Measurements from ENCODE around the gene PCSK1N.

The PCSK1N gene

GRCh38 chrX:48784726-48785125, 50.7 kb downstream of the PCSK1N start:
- in situ Hi-C loops (cut with HindIII; ENCODE audit: low pct_unique_long_range_greater_than_20kb, low sequenced_read_pairs), result no loop called here
- no peak for DNase-seq (ENCODE audit: low read depth in 1 of 2, low spot score in 1 of 2)
- no peak for TF ChIP-seq JUND (IDR thresholded peaks at IDR 0.05; ENCODE audit: low read depth)

DNA sequence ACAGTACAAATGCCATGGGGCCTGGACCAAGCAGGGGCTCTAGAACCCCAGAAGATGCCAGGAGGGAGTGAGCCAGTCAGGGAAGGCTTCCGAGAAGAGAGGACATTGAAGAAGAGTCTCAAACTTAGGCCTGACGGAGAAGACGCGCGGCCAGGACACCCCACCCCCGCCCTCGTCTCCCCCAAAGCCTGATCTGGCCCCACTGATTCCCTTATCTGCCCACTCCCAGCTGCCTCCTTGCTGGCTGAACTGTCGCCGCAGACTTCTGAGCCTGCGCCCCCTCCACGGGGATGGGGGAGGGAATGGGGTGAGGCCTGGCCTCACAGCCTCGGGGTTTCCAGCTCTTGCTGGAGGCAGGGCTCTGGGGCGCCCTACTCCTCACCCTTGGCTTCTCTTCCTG, 52.6 kb downstream of the PCSK1N start:
- DNase-seq (ENCODE audit: low read depth in 1 of 2, low spot score in 1 of 2), result no peak
- TF ChIP-seq JUND (IDR thresholded peaks at IDR 0.05; ENCODE audit: low read depth), result no peak
- in situ Hi-C loops (cut with HindIII; ENCODE audit: low pct_unique_long_range_greater_than_20kb, low sequenced_read_pairs), result no loop called here

- no peak for DNase-seq (ENCODE audit: low read depth in 1 of 2, low spot score in 1 of 2)
- TF ChIP-seq JUND (IDR thresholded peaks at IDR 0.05; ENCODE audit: low read depth), result no peak
- in situ Hi-C loops (cut with HindIII; ENCODE audit: low pct_unique_long_range_greater_than_20kb, low sequenced_read_pairs), result no loop called here
Observed at GRCh38 chrX:48782216-48782615, 53.2 kb downstream of the PCSK1N start.

GRCh38 chrX:48781705-48782104, 53.7 kb downstream of the PCSK1N start:
- no peak for TF ChIP-seq JUND (IDR thresholded peaks at IDR 0.05; ENCODE audit: low read depth)
- no peak for DNase-seq (ENCODE audit: low read depth in 1 of 2, low spot score in 1 of 2)
- in situ Hi-C loops (cut with HindIII; ENCODE audit: low pct_unique_long_range_greater_than_20kb, low sequenced_read_pairs), result no loop called here

Measured in T47D (cell line).